SK-N-SH treated with all-trans-retinoic acid at 6 μM for 48 hours (cell line): ENCODE measurements around the gene OR7D2.

Experiments used
- ATAC-seq: fragments of 200-7000 bp; cut with Tn5 transposase; 3 replicates; pipeline ENCODE4 v1.9.1; 2020; ENCODE audit warnings: mild to moderate bottlenecking, moderate library complexity
- ARNTL ChIP-seq: fragments of 450-650 bp; formaldehyde crosslinking; IDR thresholded peaks from 2 replicates; pipeline ENCODE4 v1.5.0; 2020; ENCODE audit warnings: low read depth, mild to moderate bottlenecking, moderate library complexity, borderline replicate concordance
- BACH2 ChIP-seq: fragments of 250-450 bp; sonication (Bioruptor Pico); IDR thresholded peaks from 2 replicates; pipeline ENCODE4 v1.9.0; 2021; ENCODE audit warnings: mild to moderate bottlenecking, borderline replicate concordance
- CSDC2 ChIP-seq: fragments of 250-450 bp; sonication (Bioruptor Pico); IDR thresholded peaks from 2 replicates; pipeline ENCODE4 v1.5.0; 2020; ENCODE audit warnings: mild to moderate bottlenecking, moderate library complexity
- ESRRG ChIP-seq: fragments of 250-450 bp; sonication (Bioruptor Pico); IDR thresholded peaks from 2 replicates; pipeline ENCODE4 v1.6.1; 2021; ENCODE audit warnings: mild to moderate bottlenecking
- GLIS3 ChIP-seq: fragments of 250-450 bp; sonication (Bioruptor Pico); IDR thresholded peaks from 2 replicates; pipeline ENCODE4 v1.5.0; 2020; ENCODE audit warnings: mild to moderate bottlenecking, moderate library complexity
- OSR1 ChIP-seq: fragments of 250-450 bp; sonication (Bioruptor Pico); IDR thresholded peaks from 2 replicates; pipeline ENCODE4 v1.8.0; 2022; ENCODE audit warnings: moderate library complexity, mild to moderate bottlenecking, inconsistent platforms
- PATZ1 ChIP-seq: fragments of 250-450 bp; sonication (Bioruptor Pico); IDR thresholded peaks from 2 replicates; pipeline ENCODE4 v1.8.0; 2020; ENCODE audit warnings: mild to moderate bottlenecking, moderate library complexity, borderline replicate concordance
- PPARA ChIP-seq: fragments of 250-450 bp; sonication (Bioruptor Pico); IDR thresholded peaks from 2 replicates; pipeline ENCODE4 v1.5.0; 2020; ENCODE audit warnings: mild to moderate bottlenecking, borderline replicate concordance
- SNAI2 ChIP-seq: fragments of 250-450 bp; sonication (Bioruptor Pico); IDR thresholded peaks from 2 replicates; pipeline ENCODE4 v1.5.0; 2020; ENCODE audit warnings: mild to moderate bottlenecking, moderate library complexity
- TCF4 ChIP-seq: fragments of 250-450 bp; sonication (Bioruptor Pico); IDR thresholded peaks from 2 replicates; pipeline ENCODE4 v1.8.0; 2021; ENCODE audit warnings: mild to moderate bottlenecking, moderate library complexity, borderline replicate concordance
- TOX ChIP-seq: fragments of 250-450 bp; sonication (Bioruptor Pico); IDR thresholded peaks from 2 replicates; pipeline ENCODE4 v1.8.0; 2021; ENCODE audit warnings: mild to moderate bottlenecking, moderate library complexity, borderline replicate concordance
- ZC3H10 ChIP-seq: fragments of 250-450 bp; sonication (Bioruptor Pico); IDR thresholded peaks from 2 replicates; pipeline ENCODE4 v1.5.1; 2021; ENCODE audit warnings: mild to moderate bottlenecking, moderate library complexity
- ZFP3 ChIP-seq: fragments of 250-450 bp; sonication (Bioruptor Pico); IDR thresholded peaks from 2 replicates; pipeline ENCODE4 v1.5.0; 2020; ENCODE audit warnings: mild to moderate bottlenecking, moderate library complexity
- ZFP30 ChIP-seq: fragments of 450-650 bp; formaldehyde crosslinking; IDR thresholded peaks from 2 replicates; pipeline ENCODE4 v1.5.0; 2022; ENCODE audit warnings: mild to moderate bottlenecking, moderate library complexity
- ZNF565 ChIP-seq: fragments of 450-650 bp; formaldehyde crosslinking; conservative IDR thresholded peaks from 2 replicates; pipeline ENCODE4 v1.5.0; 2020; ENCODE audit warnings: low read depth, mild to moderate bottlenecking, moderate library complexity
- ZNF70 ChIP-seq: fragments of 450-650 bp; formaldehyde crosslinking; IDR thresholded peaks from 2 replicates; pipeline ENCODE4 v1.5.0; 2020; ENCODE audit warnings: mild to moderate bottlenecking, moderate library complexity
- ZNF8 ChIP-seq: fragments of 450-650 bp; formaldehyde crosslinking; IDR thresholded peaks from 2 replicates; pipeline ENCODE4 v1.5.0; 2020; ENCODE audit warnings: mild to moderate bottlenecking, moderate library complexity
- TF ChIP-seq, protein P1 (sequence below): fragments of 250-450 bp; sonication (Bioruptor Pico); IDR thresholded peaks from 2 replicates; pipeline ENCODE4 v1.8.0; 2021; ENCODE audit warnings: low read depth, mild to moderate bottlenecking, moderate library complexity, borderline replicate concordance
- TF ChIP-seq, protein P2 (sequence below): fragments of 250-450 bp; sonication (Bioruptor Pico); IDR thresholded peaks from 2 replicates; pipeline ENCODE4 v1.5.1; 2020; ENCODE audit warnings: low read depth, mild to moderate bottlenecking, moderate library complexity
- TF ChIP-seq, protein P3 (sequence below): fragments of 250-450 bp; sonication (Bioruptor Pico); IDR thresholded peaks from 2 replicates; pipeline ENCODE4 v1.5.1; 2021; ENCODE audit warnings: mild to moderate bottlenecking, moderate library complexity
- TF ChIP-seq, protein P4 (sequence below): fragments of 250-450 bp; sonication (Bioruptor Pico); IDR thresholded peaks from 2 replicates; pipeline ENCODE4 v1.5.0; 2020; ENCODE audit warnings: mild to moderate bottlenecking, moderate library complexity

OR7D2 gene

GRCh38 chr19:9150650-9151049 is 28.1 kb upstream of the OR7D2 start:
- TF ChIP-seq ZNF565 (CRISPR knock-in tag) (no peak), PPARA (no peak), BACH2 (CRISPR knock-in tag) (no peak), OSR1 (CRISPR knock-in tag) (no peak), TOX (CRISPR knock-in tag) (no peak), TCF4 (CRISPR knock-in tag) (no peak), SNAI2 (no peak)
- TF ChIP-seq, protein P1, sequence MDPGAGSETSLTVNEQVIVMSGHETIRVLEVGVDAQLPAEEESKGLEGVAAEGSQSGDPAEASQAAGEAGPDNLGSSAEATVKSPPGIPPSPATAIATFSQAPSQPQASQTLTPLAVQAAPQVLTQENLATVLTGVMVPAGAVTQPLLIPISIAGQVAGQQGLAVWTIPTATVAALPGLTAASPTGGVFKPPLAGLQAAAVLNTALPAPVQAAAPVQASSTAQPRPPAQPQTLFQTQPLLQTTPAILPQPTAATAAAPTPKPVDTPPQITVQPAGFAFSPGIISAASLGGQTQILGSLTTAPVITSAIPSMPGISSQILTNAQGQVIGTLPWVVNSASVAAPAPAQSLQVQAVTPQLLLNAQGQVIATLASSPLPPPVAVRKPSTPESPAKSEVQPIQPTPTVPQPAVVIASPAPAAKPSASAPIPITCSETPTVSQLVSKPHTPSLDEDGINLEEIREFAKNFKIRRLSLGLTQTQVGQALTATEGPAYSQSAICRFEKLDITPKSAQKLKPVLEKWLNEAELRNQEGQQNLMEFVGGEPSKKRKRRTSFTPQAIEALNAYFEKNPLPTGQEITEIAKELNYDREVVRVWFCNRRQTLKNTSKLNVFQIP (CRISPR knock-in tag), result no peak
- no peak for ATAC-seq

DNA sequence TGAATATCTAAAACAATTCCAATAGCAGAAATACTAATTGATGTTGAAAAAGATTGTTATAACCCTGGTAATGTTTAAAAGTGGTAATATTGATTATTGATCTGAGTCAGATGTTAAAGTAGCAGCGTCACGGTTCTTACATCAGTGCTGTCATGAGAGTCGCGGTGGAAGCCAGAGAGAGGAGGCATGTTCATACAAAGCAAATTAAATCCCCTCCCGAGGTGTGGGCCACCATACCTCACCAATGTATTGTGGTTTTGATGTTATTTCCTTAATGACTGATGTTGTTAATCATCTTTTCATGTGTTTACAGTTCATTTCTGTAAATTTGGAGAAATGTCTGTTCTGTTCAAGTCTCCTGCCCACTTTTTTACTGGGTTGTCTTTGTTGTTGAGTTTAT is 27.4 kb upstream of the OR7D2 start:
- no peak for ATAC-seq
- TF ChIP-seq ZFP3 (CRISPR knock-in tag) (no peak), ARNTL (no peak), ZNF8 (CRISPR knock-in tag) (no peak), PPARA (no peak), TCF4 (CRISPR knock-in tag) (no peak), CSDC2 (no peak), ZNF565 (CRISPR knock-in tag) (no peak), ZC3H10 (CRISPR knock-in tag) (no peak), ZFP30 (CRISPR knock-in tag) (no peak), ESRRG (no peak)
- TF ChIP-seq, protein P1 (CRISPR knock-in tag), result no peak
- TF ChIP-seq, protein P2, sequence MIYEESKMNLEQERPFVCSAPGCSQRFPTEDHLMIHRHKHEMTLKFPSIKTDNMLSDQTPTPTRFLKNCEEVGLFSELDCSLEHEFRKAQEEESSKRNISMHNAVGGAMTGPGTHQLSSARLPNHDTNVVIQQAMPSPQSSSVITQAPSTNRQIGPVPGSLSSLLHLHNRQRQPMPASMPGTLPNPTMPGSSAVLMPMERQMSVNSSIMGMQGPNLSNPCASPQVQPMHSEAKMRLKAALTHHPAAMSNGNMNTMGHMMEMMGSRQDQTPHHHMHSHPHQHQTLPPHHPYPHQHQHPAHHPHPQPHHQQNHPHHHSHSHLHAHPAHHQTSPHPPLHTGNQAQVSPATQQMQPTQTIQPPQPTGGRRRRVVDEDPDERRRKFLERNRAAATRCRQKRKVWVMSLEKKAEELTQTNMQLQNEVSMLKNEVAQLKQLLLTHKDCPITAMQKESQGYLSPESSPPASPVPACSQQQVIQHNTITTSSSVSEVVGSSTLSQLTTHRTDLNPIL (CRISPR knock-in tag), result no peak
- TF ChIP-seq, protein P3, sequence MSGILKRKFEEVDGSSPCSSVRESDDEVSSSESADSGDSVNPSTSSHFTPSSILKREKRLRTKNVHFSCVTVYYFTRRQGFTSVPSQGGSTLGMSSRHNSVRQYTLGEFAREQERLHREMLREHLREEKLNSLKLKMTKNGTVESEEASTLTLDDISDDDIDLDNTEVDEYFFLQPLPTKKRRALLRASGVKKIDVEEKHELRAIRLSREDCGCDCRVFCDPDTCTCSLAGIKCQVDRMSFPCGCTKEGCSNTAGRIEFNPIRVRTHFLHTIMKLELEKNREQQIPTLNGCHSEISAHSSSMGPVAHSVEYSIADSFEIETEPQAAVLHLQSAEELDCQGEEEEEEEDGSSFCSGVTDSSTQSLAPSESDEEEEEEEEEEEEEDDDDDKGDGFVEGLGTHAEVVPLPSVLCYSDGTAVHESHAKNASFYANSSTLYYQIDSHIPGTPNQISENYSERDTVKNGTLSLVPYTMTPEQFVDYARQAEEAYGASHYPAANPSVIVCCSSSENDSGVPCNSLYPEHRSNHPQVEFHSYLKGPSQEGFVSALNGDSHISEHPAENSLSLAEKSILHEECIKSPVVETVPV (CRISPR knock-in tag), result no peak

- ATAC-seq, result no peak
- TF ChIP-seq, protein P4, sequence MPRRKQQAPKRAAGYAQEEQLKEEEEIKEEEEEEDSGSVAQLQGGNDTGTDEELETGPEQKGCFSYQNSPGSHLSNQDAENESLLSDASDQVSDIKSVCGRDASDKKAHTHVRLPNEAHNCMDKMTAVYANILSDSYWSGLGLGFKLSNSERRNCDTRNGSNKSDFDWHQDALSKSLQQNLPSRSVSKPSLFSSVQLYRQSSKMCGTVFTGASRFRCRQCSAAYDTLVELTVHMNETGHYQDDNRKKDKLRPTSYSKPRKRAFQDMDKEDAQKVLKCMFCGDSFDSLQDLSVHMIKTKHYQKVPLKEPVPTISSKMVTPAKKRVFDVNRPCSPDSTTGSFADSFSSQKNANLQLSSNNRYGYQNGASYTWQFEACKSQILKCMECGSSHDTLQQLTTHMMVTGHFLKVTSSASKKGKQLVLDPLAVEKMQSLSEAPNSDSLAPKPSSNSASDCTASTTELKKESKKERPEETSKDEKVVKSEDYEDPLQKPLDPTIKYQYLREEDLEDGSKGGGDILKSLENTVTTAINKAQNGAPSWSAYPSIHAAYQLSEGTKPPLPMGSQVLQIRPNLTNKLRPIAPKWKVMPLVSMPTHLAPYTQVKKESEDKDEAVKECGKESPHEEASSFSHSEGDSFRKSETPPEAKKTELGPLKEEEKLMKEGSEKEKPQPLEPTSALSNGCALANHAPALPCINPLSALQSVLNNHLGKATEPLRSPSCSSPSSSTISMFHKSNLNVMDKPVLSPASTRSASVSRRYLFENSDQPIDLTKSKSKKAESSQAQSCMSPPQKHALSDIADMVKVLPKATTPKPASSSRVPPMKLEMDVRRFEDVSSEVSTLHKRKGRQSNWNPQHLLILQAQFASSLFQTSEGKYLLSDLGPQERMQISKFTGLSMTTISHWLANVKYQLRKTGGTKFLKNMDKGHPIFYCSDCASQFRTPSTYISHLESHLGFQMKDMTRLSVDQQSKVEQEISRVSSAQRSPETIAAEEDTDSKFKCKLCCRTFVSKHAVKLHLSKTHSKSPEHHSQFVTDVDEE (CRISPR knock-in tag), result no peak
- TF ChIP-seq PPARA (no peak), ARNTL (no peak), ZNF70 (CRISPR knock-in tag) (no peak), PATZ1 (CRISPR knock-in tag) (no peak), ZFP30 (CRISPR knock-in tag) (no peak), BACH2 (CRISPR knock-in tag) (no peak), GLIS3 (CRISPR knock-in tag) (no peak), ZC3H10 (CRISPR knock-in tag) (no peak), OSR1 (CRISPR knock-in tag) (no peak), TOX (CRISPR knock-in tag) (no peak)
- TF ChIP-seq, protein P2 (CRISPR knock-in tag), result no peak
Observed at GRCh38 chr19:9155591-9155990, 23.2 kb upstream of the OR7D2 start.
